ENCODE results near the gene SLFNL1.
A peak's percentile ranks its signal among the peaks of the same experiment; 100 is the strongest.

The SLFNL1 gene

GRCh38 chr1:41021526-41022308 lies at the start of gene SLFNL1:
TSS of gene SLFNL1 (minus strand) at chr1:41021725. CDS start at chr1:41020660, 1,065 bp downstream.
- DNase-seq, result no peak

DNA sequence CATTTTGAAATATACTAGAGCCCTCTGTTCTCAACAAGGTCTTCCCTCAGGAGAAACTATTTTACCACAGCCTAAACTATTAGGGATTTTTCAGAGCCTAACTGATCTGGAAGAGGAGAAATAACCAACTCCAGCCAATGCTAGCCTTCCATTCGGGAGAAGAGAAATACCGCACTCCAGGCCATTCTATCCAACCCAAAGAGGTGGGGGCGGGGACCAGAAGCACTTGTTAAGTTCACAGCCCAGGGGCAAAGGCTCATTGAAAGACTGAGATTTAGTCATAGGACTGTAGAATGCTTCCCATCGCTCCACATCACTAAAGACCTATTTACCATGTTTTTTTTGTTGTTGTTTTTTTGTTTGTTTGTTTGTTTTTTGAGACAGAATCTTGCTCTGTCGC lies 35.4 kb upstream of the SLFNL1 start:
- DNase-seq, result no peak

DNA sequence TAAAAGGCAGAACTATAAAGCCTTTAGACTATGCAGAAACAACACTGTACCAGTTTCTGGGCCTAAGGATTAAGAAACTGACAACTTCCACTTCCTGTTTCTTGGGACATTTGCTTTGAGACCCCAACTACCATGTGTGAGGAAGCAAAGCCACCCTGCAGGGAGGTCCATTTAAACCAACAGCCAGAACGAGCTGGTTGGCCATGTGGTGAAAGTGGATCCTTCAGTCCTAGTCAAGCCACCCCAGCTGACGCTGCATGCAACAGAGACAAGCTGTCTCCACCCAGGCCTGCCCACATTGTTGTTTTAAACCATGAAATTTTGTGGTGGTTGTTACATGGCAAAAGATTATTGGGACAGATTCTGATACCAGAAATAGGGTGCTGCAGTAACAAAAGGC lies 31.8 kb upstream of the SLFNL1 start:
- peak; percentile 43 for DNase-seq

GRCh38 chr1:41051022-41051421 lies 29.5 kb upstream of the SLFNL1 start:
- no peak for DNase-seq

- DNase-seq, result no peak
Observed at GRCh38 chr1:41048540-41048939, 27.0 kb upstream of the SLFNL1 start.

- DNase-seq, result no peak
Observed at GRCh38 chr1:41046347-41046775, 24.8 kb upstream of the SLFNL1 start.

- DNase-seq, result peak; percentile 61
Observed at GRCh38 chr1:41045740-41046139, 24.2 kb upstream of the SLFNL1 start.

- no peak for DNase-seq
Observed at GRCh38 chr1:41044187-41044586, 22.7 kb upstream of the SLFNL1 start.

- no peak for DNase-seq
Observed at GRCh38 chr1:41041614-41042270, 20.2 kb upstream of the SLFNL1 start.

DNA sequence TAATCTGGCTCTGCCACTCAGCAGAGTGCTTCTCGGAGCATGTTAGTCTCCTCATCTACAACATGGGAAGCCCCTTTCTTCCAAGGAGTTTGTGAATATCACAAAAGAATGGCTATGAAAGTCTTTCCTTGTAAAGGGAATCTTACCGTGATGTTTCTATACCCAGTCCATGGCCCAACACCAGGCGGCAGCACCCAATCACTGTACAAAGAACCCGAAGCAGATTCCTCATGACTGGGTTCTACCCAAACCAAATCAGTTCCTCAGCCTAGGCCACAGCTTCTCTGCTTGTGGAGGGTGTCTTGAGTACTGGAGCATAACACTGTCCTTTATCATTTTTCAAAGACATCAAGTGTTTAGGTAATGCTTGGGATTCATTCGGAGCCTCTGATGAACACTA lies 16.6 kb upstream of the SLFNL1 start:
- DNase-seq, result no peak

- no peak for DNase-seq
Observed at GRCh38 chr1:41037116-41037903, 15.8 kb upstream of the SLFNL1 start.

DNA sequence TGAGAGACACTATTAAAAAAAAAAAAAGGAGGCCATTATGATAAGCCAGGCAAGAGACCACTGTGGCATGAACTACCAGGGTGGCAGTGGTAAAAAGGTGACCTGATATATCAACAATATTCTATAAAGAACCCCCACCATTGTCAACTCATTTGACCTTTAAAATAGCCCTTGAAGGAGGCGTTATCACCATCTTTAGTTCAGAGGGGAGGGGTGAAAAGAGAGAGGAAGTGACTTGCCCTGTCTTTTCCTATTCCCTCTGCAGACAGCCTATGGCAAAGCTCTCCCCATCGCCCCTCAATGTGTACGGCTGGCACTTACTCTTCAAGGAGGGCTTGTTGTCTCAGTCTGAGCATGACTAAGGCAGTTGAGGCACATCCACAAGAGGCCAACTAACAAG lies 11.7 kb upstream of the SLFNL1 start:
- no peak for DNase-seq

- no peak for DNase-seq
Observed at GRCh38 chr1:41032147-41032546, 10.6 kb upstream of the SLFNL1 start.

DNA sequence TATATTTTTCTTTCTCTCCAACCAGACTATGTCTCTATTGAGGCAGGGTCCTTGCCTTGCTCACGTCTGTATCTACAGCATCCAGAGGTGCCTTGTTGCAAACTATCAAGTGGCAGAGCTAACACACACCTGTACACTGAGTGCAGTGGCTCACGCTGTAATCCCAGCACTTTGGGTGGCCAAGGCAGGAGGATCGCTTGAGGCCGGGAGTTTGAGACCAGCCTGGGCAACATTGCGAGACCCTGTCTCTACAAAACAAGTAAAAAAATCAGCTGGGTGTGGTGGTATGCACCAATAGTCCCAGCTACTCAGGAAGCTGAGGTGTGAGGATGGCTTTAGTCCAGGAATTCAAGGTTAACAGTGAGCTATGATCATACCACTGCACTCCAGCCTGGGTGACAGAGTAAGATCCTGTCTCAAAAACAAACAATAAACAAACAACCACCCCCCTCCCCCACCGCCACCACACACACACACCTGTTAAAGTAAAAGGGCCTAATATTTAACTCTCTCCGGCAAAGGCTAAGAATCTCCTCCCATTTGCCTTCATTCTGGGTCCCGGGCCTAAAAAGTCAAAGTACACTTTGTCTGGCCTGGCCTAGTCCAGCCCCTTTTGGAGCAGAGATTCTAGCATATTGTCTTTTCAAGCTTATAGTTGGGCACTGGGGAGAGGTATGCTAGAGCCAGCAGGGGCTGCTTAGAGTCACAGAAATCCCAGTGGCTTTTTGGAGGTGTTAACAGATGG lies 9.5 kb upstream of the SLFNL1 start:
- no peak for DNase-seq

GRCh38 chr1:41028034-41028642 lies 6.6 kb upstream of the SLFNL1 start:
- DNase-seq, result no peak

- no peak for DNase-seq
Observed at GRCh38 chr1:41025979-41026819, 4.7 kb upstream of the SLFNL1 start.

- no peak for DNase-seq
Observed at GRCh38 chr1:41024953-41025352, 3.4 kb upstream of the SLFNL1 start.

DNA sequence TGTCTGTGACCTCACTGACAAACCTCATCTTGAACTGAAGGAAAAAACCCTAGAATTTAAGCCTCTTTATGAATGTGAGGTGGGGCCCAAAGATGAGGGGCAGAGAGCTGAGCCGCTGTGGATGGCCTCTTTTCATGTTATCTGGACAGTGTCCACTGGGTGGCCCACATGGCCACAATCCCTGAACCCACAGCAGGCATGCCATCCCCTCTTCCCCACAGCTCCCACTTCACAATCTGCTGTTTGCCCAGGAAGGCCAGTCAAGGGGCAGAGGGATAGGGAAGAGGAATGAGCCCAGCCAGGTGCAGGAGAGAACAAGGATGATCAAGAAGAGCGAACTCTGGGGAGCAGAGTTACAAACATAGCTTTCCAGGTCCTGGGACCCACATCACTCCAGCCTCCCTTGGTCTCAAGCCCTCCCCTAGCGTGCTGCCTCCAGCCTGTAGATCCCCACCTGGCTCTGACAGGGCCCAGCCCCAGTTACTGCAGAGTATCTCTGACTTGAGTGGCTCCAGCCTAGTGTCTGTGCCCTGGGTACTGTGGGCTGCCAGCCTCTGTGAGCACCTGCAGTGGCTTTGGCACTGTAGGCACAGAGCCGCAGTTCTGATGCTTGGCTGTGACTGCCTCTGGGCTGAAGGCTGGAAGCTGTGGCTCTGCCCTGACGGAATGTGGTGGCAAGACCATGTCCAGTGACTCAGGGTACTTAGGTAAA lies 1.9 kb upstream of the SLFNL1 start:
- DNase-seq, result no peak

GRCh38 chr1:41022424-41022823 lies 899 bp upstream of the SLFNL1 start:
- DNase-seq, result no peak

- DNase-seq, result no peak
Observed at GRCh38 chr1:41020654-41021053, 871 bp downstream of the SLFNL1 start.

DNA sequence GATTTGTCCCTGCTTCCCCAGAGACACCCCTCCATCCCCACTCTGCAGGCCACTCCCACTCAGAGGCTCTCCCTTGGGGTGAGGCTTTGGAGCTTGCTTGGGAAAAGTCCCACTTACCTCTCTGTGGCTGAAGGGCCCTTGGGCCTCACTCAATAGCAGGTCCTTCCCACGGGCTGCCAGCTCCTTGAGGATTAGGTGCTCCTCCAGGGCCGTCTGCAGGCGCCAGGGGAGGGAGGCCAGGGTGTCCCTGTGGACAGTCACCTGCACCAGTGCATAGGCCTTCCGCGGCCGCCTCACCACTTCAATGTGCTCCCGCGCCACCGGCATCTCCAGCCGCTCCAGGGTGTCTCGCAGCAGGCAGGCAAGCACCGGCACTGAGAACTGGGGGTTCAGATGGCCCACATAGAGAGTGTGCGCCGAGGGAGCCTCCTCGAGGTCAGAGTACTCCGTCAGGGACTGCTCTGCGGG lies 1.4 kb downstream of the SLFNL1 start:
- DNase-seq, result no peak

All from femur (tissue), 1 donor.